Upper lobe of right lung (tissue), 1 donor: Measurements from ENCODE around the gene TTLL12. TPM values are rescaled to one million over a fixed set of nuclear protein-coding genes. Genes with fewer than 3 reads are reported as not detected.

Experiments
- ATAC-seq: fragments of 200-7000 bp; cut with Tn5 transposase; one replicate; pipeline ENCODE4 v1.9.1; 2020; ENCODE audit warnings: mild to moderate bottlenecking, moderate library complexity
- DNase-seq: peaks from one replicate; pipeline ENCODE4 v3.0.0-alpha.2; 2020
- H3K27ac ChIP-seq: fragments of 200-600 bp; one replicate; pipeline ENCODE4 v1.8.0; 2022
- H3K27me3 ChIP-seq: fragments of 200-600 bp; one replicate; pipeline ENCODE4 v1.8.0; 2022; ENCODE audit warnings: mild to moderate bottlenecking
- H3K36me3 ChIP-seq: fragments of 200-600 bp; one replicate; pipeline ENCODE4 v1.8.0; 2022
- H3K4me1 ChIP-seq: fragments of 200-600 bp; one replicate; pipeline ENCODE4 v1.8.0; 2022
- H3K4me3 ChIP-seq: fragments of 200-600 bp; one replicate; pipeline ENCODE4 v1.8.0; 2022; ENCODE audit warnings: mild to moderate bottlenecking
- H3K9me3 ChIP-seq: fragments of 200-600 bp; one replicate; pipeline ENCODE4 v1.8.0; 2022
- intact Hi-C: fragments of 100-400 bp; cut with DNase I; formaldehyde crosslinking; loops from one replicate; pipeline ENCODE4 v1.11.0; 2022
- total RNA-seq: library from RNA; stranded (reverse); fragmentation: NEBNext Ultra II Directional; extraction: Animal tissue kit (Norgen Biotek cat#: 25700); gene quantifications from one replicate; pipeline ENCODE4 v1.2.1, GENCODE V29; 2021
- TF ChIP-seq, protein P1 (sequence below): fragments of 200-600 bp; IDR thresholded peaks from one replicate; pipeline ENCODE4 v1.8.0; 2022; ENCODE audit warnings: antibody characterized with exemption
- donor health status: DM: no; HTN: yes; CAD: no; lungs with severe emphysema.

TTLL12 gene
- total RNA-seq, 1 donor from 2014 or later, result 20.5 TPM

DNA sequence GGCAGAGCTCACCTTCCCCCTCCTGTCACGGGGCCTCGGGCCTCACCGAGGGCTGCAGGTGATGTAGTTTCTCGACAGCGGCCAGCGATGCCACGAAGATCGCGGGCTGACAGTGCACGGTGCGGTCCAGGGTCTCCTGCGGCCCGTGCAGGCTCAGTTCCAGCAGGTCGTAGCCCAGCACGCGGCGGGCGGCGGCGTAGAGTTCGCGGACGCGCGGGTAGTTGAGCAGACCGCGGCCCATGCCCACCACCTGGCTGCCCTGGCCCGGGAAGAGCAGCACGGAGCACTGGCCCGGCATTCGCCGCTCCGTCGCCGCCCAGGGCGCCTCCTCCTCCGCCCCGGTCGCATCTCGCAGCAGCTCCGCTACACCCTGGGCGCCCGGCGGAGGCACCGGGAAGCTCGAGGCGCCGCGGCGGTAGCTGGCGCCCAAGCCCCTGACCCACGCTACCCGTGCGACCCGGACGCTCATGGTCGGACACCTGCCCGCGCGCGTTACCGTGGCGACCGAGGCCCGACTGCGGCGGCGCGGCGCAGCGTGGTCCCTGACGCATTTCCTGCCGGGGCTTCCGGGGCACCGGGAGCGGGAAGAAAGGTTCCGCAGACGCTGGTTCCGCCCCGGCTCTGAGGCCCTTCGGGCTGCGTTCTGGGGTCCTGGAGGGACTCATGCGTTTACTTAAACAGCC, 43.9 kb downstream of the TTLL12 start, which contains the start of gene MCAT:
Gene MCAT (minus strand): TSS at position 519 of the 683 bp plus-strand sequence. CDS start 50 bp downstream, at position 469.
- Histone ChIP-seq H3K36me3 (peaks cover 22% of the 10 kb centered on the region), H3K9me3 (no peaks in the 10 kb centered on the region), H3K27me3 (no peaks in the 10 kb centered on the region), H3K27ac (peak within 1 kb of the TSS; percentile 63), H3K4me1 (peaks cover 12% of the 10 kb centered on the region), H3K4me3 (peak within 1 kb of the TSS; percentile 71)
- TF ChIP-seq, protein P1, sequence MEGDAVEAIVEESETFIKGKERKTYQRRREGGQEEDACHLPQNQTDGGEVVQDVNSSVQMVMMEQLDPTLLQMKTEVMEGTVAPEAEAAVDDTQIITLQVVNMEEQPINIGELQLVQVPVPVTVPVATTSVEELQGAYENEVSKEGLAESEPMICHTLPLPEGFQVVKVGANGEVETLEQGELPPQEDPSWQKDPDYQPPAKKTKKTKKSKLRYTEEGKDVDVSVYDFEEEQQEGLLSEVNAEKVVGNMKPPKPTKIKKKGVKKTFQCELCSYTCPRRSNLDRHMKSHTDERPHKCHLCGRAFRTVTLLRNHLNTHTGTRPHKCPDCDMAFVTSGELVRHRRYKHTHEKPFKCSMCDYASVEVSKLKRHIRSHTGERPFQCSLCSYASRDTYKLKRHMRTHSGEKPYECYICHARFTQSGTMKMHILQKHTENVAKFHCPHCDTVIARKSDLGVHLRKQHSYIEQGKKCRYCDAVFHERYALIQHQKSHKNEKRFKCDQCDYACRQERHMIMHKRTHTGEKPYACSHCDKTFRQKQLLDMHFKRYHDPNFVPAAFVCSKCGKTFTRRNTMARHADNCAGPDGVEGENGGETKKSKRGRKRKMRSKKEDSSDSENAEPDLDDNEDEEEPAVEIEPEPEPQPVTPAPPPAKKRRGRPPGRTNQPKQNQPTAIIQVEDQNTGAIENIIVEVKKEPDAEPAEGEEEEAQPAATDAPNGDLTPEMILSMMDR, result no peak
- DNase-seq (peak; percentile 93), ATAC-seq (peak; percentile 94)
- intact Hi-C loops, result no loop called here

DNA sequence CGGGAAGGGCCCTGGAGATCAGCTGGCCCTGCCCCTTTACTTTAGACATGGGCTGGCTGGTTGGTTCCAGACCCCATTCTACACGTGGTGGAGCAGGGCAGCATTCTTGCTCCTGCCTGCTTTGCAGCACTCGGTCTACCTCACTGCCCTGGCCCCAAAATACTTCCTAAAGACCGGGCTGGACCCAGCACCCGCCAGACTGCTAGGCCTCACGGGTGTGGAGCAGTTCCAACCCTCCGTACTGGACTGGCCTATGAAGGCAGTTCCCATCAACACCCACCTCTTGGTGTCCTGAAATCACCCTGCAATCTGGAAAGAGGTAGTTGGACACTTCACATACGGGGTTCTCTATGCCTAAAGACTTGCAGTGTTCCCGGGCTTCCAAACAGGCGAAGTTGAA, 50.1 kb downstream of the TTLL12 start:
- peaks cover 15% of the 10 kb centered on the region for H3K4me1 ChIP-seq
- no peaks in the 10 kb centered on the region for H3K27me3 ChIP-seq
- H3K9me3 ChIP-seq, result no peaks in the 10 kb centered on the region
- peaks cover 68% of the 10 kb centered on the region for H3K36me3 ChIP-seq
- peak; percentile 7 for ATAC-seq
- TF ChIP-seq, protein P1, result no peak
- no peak overlapping the region for H3K4me3 ChIP-seq
- H3K27ac ChIP-seq, result no peak overlapping the region
- no peak for DNase-seq
- intact Hi-C loops, result no loop called here

DNA sequence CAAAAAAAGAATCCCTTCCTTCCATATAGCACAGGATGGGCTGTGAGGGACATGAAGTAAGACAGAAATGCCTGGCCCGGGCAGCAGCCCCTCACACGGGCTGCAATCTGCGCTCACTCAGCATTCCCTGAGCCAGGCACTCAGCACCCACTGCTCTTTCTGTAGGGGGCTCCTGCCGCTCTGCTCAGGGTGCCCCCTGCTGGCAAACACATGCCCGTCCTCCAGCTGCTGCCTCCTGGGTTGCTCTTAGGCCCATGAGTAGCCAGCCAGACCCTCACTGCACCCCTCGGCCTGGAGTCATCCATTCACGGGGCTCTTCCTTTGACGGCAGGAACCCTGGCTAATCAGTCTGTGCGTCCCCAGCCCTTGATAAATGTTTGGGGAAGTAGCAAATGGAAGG, 50.7 kb downstream of the TTLL12 start:
- no peaks in the 10 kb centered on the region for H3K27me3 ChIP-seq
- H3K27ac ChIP-seq, result no peak overlapping the region
- peaks cover 68% of the 10 kb centered on the region for H3K36me3 ChIP-seq
- peak; percentile 65 for ATAC-seq
- no peak for DNase-seq
- no peak overlapping the region for H3K4me3 ChIP-seq
- no peaks in the 10 kb centered on the region for H3K9me3 ChIP-seq
- TF ChIP-seq, protein P1, result peak; percentile 56
- peaks cover 13% of the 10 kb centered on the region for H3K4me1 ChIP-seq
- intact Hi-C loops, result no loop called here

DNA sequence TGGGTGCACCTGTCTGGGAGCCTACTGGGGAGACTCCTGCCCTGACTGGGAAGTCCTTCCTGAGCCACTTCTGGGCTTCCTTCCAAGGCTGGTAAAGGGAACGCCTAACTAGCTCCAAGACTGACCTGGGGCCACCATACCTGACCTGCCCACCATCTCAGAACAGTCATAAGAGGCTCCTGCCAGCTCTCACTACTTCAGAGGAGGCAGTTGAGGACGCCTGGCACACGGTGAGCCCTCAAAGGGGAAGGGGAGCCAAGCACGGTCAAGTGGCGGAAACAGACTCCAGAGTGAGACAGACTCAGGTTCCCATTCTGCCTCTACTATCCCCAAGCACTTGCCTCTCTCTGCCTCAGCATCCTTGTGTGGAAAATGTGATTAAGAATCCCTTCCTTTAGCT, 51.4 kb downstream of the TTLL12 start:
- intact Hi-C loops, result no loop called here
- Histone ChIP-seq H3K36me3 (peaks cover 67% of the 10 kb centered on the region), H3K9me3 (no peaks in the 10 kb centered on the region), H3K27me3 (no peaks in the 10 kb centered on the region), H3K4me3 (no peak overlapping the region), H3K27ac (no peak overlapping the region), H3K4me1 (peaks cover 13% of the 10 kb centered on the region)
- DNase-seq (no peak), ATAC-seq (peak; percentile 7)
- TF ChIP-seq, protein P1, result no peak

DNA sequence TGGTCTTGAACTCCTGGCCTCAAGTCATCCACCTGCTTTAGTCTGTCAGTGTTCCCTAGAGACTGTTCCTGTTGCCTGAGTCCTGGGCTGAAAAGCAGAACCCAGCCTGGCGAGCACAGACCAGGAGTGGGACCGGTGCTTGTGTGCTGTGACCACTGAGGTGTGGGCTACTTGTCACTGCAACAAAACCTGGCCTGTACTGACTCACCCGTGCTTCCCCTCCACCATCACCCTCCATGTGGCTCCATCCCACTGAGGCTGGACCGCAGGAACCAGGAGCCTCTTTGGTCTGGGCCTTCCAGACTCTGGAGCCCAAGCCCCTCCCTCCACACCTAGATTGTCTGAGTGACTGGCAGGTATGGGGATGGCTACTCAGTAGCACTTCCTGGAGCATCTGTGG, 52.4 kb downstream of the TTLL12 start:
- no peaks in the 10 kb centered on the region for H3K9me3 ChIP-seq
- H3K27me3 ChIP-seq, result no peaks in the 10 kb centered on the region
- intact Hi-C loops, result no loop called here
- no peak overlapping the region for H3K4me3 ChIP-seq
- H3K36me3 ChIP-seq, result peaks cover 59% of the 10 kb centered on the region
- H3K4me1 ChIP-seq, result peaks cover 13% of the 10 kb centered on the region
- DNase-seq (no peak), ATAC-seq (no peak)
- no peak overlapping the region for H3K27ac ChIP-seq
- TF ChIP-seq, protein P1, result no peak
